ENCODE measurements around the gene RWDD4. TPM values are rescaled to one million over a fixed set of nuclear protein-coding genes. Genes with fewer than 3 reads are reported as not detected.

RWDD4 gene
- total RNA-seq, 1 experiment from 2014 or later, result 31.2 TPM

DNA sequence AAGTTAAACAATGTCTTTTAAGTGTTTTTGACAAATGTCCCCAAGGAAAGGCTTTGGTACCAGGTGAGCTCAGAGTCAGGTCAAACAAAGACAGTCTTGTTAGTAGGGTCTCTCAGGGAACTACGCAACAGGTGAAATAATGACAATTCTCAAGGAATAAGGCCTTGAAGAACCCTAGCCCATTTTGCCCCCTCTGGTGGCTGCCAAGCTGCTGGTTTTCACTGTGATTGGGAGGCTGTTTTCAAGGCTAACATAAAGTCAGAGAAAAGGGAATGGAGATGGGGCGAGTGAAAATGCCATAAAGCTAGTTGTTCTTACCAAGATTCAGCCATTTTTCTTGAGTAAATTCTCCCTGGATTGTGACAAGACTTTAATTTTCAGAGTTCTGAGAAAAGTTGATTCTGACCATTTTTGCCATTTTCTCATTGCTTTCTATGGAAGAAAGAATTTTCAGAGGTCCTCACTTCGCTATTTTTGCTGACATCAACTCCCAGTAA lies 58.7 kb downstream of the RWDD4 start:
- DNase-seq (ENCODE audit: low read depth), result peak; percentile 9

DNA sequence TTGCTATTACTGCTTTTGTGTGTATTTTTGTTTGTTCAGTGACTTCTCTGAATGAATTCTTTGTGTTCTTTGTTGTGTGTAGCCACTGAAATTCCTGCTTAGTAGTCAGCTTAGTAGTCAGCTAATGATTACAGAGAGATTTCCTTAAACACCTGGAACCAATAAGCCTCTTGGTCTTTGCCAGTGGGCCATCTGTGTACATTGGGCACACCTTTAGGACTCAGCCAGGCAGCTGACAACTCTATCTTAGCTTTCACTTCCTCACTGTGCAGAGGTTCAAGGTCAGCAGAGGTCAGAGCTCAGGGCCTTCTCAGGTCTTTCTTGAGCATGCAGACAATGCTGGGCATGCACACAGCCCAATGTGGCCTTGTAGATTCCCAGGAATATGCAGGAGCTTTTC lies 59.3 kb downstream of the RWDD4 start:
- no peak for DNase-seq (ENCODE audit: low read depth)

DNA sequence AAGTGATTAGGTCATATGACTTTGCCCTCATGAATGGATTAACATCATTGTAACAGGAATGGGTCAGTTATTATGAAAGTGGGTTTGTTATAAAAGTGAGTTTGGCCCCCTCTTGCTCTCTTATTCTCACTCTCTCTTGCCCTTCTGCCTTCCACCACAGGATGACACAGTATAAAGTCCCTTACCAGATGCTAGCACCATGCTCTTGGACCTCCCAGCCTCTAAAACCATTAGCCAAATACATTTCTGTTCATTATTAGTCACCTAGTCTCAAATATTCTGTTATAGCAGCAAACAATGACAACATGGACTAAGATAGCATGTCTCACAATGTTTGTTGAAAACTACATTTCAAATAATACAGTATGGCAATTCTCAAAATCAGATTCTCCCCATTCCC lies 59.7 kb downstream of the RWDD4 start:
- no peak for DNase-seq (ENCODE audit: low read depth)

DNA sequence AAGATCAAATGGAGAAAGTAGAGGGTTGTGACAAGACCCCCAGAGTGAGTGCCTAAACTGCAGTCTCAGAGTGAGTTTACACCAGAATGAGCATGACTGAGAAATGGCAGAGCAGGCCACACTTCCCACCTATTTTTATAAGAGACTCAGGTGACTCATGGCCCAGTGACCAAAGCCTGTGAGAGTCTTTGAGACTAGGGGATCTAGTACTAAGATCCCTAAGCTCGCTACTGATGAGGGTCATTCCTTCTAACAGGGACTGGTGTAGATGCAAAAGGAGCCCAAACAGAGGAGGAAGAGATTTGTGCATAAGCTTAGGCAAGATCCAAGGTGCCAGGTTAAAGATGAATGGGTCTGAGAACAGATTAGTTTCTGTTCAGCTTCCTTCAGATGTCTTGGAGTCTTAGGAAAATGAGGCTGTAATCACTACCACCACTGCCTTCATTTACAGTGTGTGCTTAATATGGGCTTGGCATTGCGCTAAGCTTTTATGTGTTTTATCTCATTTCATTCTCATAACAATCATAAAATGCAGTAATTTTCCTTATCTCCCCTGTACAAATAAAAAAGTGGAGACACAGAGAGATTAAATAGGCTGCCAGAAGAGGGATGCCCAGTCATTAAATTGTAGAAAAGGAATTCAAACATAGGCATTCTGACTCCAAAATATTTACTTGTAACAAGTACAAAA lies 62.8 kb downstream of the RWDD4 start:
- peak; percentile 27 for DNase-seq (ENCODE audit: low read depth)

DNA sequence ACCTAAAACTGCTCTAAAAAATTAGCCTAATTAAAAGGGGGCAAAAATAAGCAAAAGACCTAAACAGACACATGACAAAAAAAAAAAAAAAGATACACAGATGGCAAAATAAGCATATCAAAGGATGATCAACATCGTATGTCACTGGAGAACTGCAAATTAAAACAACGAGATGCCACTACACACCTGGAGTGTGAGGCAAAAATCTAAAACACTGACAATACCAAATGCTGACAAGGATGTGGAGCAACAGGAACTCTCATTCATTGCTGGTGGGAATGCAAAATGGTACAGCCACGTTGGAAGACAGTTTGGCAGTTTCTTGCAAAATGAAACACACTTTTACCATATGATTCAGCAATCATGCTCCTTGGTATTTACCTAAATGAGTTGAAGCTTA lies 64.2 kb downstream of the RWDD4 start:
- no peak for DNase-seq (ENCODE audit: low read depth)

DNA sequence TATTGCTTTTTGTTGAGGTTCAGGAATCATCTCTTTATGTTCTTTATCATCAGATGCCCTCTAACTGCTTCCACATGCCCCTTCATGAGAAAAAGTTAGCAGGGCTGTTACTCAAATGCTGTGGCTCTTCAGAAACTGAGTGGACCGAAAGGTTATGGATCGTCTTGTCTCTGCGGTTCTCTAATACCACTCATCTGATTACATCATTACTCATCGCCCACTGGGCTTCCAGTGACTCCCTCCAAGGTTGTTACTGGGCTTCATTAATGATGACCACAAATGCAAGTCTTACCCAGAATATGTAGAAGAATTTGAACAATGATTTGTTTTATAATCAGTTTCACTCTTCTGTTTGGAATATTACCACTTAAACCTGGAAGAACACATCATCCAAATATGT lies 67.7 kb downstream of the RWDD4 start:
- DNase-seq (ENCODE audit: low read depth), result peak; percentile 65

Other genes starting within 250 kb of the RWDD4 start
- 30.7 and 31.8 TPM in 2 replicates for gene CDKN2AIP, start 214.5 kb downstream of the RWDD4 start, total RNA-seq (2014; rRNA removed; shearing (Covaris generic))
- 20.1 and 26.6 TPM in 2 replicates for gene ING2, start 154.1 kb downstream of the RWDD4 start, total RNA-seq (2014; rRNA removed; shearing (Covaris generic))
- 15.4 and 24.6 TPM in 2 replicates for gene TRAPPC11, start 108 bp upstream of the RWDD4 start, total RNA-seq (2014; rRNA removed; shearing (Covaris generic))
- under 0.01 and 0.20 TPM in 2 replicates for gene STOX2, start 246.1 kb upstream of the RWDD4 start, total RNA-seq (2014; rRNA removed; shearing (Covaris generic))

Data from M059J (cell line).